BE2C (cell line): ENCODE data around the gene MSH3.
"Not testable (repeated sequence)": the region's sequence is repeated elsewhere in the genome, so short reads cannot be mapped to it uniquely, and the experiment has no call there.

ENCODE experiments used
- DNase-seq: peaks from one replicate; pipeline ENCODE4 v3.0.0-alpha.2; 2020
- H3K27me3 ChIP-seq: fragments of 250-450 bp; sonication (Bioruptor Pico); 2 replicates; pipeline ENCODE4 v1.5.1; 2020; ENCODE audit warnings: mild to moderate bottlenecking
- H3K36me3 ChIP-seq: fragments of 250-450 bp; sonication (Bioruptor Pico); 2 replicates; pipeline ENCODE4 v1.5.1; 2020; ENCODE audit warnings: mild to moderate bottlenecking
- H3K4me1 ChIP-seq: fragments of 250-450 bp; sonication (Bioruptor Pico); 2 replicates; pipeline ENCODE4 v1.5.1; 2020
- H3K4me3 ChIP-seq: 2 replicates; pipeline ENCODE4 v1.5.1; 2011; ENCODE audit warnings: low read depth, low read length
- H3K9me3 ChIP-seq: fragments of 250-450 bp; sonication (Bioruptor Pico); 2 replicates; pipeline ENCODE4 v1.5.1; 2020
- CTCF ChIP-seq: IDR thresholded peaks from 2 replicates; pipeline ENCODE4 v1.5.1; 2012; ENCODE audit warnings: mild to moderate bottlenecking, low read depth, low read length

Gene MSH3

DNA sequence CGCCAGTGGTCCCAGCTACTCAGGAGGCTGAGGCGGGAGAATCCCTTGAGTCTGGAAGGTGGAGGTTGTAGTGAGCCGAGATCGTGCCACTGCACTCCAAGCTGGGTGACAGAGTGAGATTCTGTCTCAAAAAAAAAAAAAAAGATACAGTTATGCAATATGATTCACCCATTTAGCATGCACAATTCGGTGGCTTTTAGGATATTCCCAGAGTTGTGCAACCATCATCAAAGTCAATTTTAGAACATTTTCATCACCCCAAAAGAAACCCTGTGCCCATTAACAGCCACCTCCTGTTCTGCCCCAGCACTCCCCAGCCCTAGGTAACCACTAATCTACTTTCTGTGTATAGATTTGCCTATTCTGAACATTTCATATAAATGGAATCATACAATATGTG, 4.7 kb downstream of the MSH3 start:
- H3K4me1 ChIP-seq = no peaks in the 10 kb centered on the region
- H3K36me3 ChIP-seq = peaks cover 23% of the 10 kb centered on the region
- no peaks in the 10 kb centered on the region for H3K27me3 ChIP-seq
- no peak overlapping the region for H3K4me3 ChIP-seq
- DNase-seq = no peak
- TF ChIP-seq CTCF = no peak
- no peaks in the 10 kb centered on the region for H3K9me3 ChIP-seq

DNA sequence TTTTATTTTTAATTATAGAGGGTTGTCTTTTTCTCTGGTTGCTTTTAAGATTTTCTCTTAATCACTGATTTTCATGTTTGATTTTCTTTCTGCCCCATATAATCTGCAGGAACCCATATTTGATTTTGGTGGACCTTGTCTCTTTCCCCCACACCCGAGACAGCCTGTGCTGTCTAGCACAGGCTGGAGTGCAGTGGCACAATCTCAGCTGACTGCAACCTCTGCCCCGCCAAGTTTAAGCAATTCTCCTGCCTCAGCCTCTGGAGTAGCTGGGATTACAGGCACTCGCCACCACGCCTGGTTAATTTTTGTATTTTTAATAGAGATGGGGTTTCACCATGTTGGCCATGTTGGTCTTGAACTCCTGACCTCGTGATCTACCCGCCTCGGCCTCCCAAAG, 6.2 kb downstream of the MSH3 start:
- not testable (repeated sequence) for H3K4me1 ChIP-seq, H3K27me3 ChIP-seq, H3K9me3 ChIP-seq, H3K4me3 ChIP-seq, DNase-seq
- H3K36me3 ChIP-seq = peaks cover 30% of the 10 kb centered on the region

DNA sequence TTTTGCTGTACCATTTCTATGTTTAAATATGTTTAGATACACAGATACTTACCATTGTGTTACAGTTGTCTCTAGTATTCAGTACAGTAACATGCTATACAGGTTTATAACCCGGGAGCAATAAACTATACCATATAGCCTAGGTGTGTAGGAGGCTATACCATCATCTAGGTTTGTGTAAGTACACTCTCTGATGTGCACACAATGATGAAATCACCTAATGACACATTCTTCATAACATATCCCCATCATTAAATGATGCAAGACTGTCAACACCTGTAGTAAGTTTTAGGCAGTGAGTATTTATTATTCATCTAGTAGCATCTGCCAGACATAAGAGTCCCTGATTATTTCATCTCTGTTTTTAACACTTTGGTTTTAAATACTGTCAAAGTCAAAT, 7.7 kb downstream of the MSH3 start:
- no peaks in the 10 kb centered on the region for H3K27me3 ChIP-seq
- H3K36me3 ChIP-seq = peaks cover 36% of the 10 kb centered on the region
- no peaks in the 10 kb centered on the region for H3K4me1 ChIP-seq
- DNase-seq = no peak
- TF ChIP-seq CTCF = no peak
- no peaks in the 10 kb centered on the region for H3K9me3 ChIP-seq
- H3K4me3 ChIP-seq = no peak overlapping the region

DNA sequence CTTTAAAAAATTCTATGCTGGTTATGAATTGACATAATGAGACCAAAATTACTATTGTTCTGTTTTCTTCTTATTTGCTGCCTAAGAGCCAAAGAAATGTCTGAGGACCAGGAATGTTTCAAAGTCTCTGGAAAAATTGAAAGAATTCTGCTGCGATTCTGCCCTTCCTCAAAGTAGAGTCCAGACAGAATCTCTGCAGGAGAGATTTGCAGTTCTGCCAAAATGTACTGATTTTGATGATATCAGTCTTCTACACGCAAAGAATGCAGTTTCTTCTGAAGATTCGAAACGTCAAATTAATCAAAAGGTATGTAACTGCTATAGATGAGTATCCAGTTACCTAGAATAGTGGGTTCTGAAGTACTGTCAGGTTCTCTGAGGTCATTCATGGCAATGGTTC, 10.6 kb downstream of the MSH3 start:
- Histone ChIP-seq H3K4me3 (no peak overlapping the region), H3K4me1 (no peaks in the 10 kb centered on the region), H3K27me3 (no peaks in the 10 kb centered on the region), H3K9me3 (no peaks in the 10 kb centered on the region), H3K36me3 (peaks cover 22% of the 10 kb centered on the region)
- TF ChIP-seq CTCF = no peak
- DNase-seq = no peak

- no peak for DNase-seq
- H3K4me1 ChIP-seq = no peaks in the 10 kb centered on the region
- H3K27me3 ChIP-seq = no peaks in the 10 kb centered on the region
- TF ChIP-seq CTCF = no peak
- H3K9me3 ChIP-seq = no peaks in the 10 kb centered on the region
- H3K4me3 ChIP-seq = no peak overlapping the region
- peaks cover 16% of the 10 kb centered on the region for H3K36me3 ChIP-seq
Observed at GRCh38 chr5:80667384-80667783, 12.9 kb downstream of the MSH3 start.

DNA sequence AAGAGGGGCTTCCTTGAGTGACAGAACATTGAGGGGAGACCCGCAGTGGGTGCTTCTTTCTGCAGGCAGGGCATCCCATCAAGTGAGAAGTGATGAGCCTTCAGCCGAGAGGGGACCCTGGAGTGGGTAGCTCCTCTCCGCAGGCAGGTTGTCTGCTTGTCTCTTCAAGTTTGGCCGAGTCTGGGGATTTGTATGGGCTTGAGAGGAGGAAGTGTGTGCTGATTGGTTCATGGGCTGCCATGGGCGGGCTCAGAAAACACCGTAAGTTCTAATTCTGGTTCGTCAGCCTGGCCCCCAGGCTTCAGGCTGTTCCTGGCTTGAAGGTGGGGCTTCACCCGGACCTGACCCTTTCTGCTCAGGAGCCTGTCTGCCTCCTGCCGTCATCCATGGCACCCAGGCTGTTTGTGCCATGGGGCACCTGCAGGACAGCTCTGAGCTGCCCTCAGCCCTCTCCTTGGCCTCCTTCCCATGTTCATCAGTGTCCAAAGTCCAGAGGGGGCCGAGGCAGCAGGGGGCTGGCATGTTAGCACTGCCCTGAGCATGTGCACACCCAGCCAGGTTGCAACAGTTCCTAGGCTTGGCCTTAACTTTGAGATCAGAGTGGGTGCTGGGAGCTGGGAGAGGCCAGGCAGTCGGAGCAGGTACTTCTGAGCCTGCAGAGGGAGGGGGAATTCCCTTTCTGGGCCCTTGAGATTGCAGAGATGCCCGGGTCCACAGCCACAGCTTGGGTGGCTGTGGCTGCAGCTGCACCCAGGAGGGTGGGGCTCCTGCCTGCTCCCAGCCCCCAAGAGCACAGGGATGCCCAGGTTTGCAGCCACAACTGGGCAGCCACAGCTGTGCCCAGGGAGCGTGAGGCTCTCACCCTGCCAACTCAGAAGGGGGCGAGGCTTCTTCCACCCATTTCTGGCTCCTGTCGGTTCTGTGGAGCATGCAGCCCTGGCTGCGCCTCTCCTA, 13.8 kb downstream of the MSH3 start:
- Histone ChIP-seq H3K27me3 (no peaks in the 10 kb centered on the region), H3K9me3 (no peaks in the 10 kb centered on the region), H3K36me3 (peaks cover 21% of the 10 kb centered on the region), H3K4me1 (no peaks in the 10 kb centered on the region), H3K4me3 (no peak overlapping the region)
- TF ChIP-seq CTCF = no peak
- no peak for DNase-seq
